ENCODE results near the gene DSCAM. TPM values are rescaled to one million over a fixed set of nuclear protein-coding genes. Genes with fewer than 3 reads are reported as not detected.
A peak's percentile ranks its signal among the peaks of the same experiment; 100 is the strongest.

Gene DSCAM
- total and polyA plus RNA-seq, 8 donors, result 0.37 TPM; not detected in 7

DNA sequence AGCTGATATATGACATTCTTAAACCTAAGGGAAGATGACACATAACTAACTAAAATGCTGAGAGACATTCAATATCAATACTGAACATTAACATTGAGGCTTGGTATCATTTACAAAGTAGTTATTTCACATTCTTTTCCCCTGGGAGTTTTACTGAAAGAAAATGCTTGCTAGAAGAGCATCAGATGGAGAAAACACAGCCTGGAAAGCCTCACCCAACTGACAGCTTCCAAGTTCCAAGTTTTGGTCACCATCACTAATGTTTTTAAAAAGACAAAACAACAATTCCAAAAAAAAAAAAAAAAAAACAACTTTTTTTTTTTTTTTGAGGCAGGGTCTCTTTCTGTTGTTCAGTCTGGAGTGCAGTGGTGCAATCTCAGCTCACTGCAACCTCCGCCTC lies 80.6 kb downstream of the DSCAM start:
- H3K36me3 ChIP-seq, result no peaks in the 10 kb centered on the region
- H3K27me3 ChIP-seq, result no peaks in the 10 kb centered on the region
- no peak for TF ChIP-seq POLR2AphosphoS5 (IDR thresholded peaks at IDR 0.05)
- TF ChIP-seq, protein P1, sequence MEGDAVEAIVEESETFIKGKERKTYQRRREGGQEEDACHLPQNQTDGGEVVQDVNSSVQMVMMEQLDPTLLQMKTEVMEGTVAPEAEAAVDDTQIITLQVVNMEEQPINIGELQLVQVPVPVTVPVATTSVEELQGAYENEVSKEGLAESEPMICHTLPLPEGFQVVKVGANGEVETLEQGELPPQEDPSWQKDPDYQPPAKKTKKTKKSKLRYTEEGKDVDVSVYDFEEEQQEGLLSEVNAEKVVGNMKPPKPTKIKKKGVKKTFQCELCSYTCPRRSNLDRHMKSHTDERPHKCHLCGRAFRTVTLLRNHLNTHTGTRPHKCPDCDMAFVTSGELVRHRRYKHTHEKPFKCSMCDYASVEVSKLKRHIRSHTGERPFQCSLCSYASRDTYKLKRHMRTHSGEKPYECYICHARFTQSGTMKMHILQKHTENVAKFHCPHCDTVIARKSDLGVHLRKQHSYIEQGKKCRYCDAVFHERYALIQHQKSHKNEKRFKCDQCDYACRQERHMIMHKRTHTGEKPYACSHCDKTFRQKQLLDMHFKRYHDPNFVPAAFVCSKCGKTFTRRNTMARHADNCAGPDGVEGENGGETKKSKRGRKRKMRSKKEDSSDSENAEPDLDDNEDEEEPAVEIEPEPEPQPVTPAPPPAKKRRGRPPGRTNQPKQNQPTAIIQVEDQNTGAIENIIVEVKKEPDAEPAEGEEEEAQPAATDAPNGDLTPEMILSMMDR (IDR thresholded peaks at IDR 0.05), result no peak
- TF ChIP-seq EP300 (IDR thresholded peaks at IDR 0.05), result no peak
- TF ChIP-seq POLR2A (IDR thresholded peaks at IDR 0.05), result no peak
- no peak overlapping the region for H3K27ac ChIP-seq
- WGBS, 5 donors, result 87 to 100% (median 91%) methylated on average over 1 of the region's 1 CpG
- H3K4me3 ChIP-seq, result no peak overlapping the region
- peak in 1 of 2 donors; percentile 30 for DNase-seq
- H3K9me3 ChIP-seq, result no peaks in the 10 kb centered on the region
- intact Hi-C loops (cut with DNase I; ENCODE audit: low total_unique reads), result no loop called here
- H3K4me1 ChIP-seq, result no peaks in the 10 kb centered on the region

DNA sequence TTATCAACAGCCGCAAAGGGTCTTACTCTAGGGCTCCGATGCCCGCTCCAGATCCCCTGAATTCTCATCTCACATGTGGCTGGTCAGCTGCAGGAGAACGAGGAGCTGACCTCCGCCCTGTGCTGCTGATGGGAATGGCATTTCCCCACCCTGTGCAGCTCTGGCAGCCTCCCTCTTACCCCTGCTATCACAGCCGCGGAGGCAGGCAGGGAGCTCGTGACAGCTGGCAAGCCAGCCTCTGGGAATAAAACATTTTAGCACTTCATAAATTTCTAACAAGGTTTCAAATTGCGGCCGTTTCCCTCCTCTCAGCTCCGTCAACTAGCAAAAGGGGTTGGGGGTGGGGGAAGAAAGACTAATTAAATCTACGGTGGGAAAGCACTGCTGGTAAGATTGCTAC lies 81.1 kb downstream of the DSCAM start:
- peak in 1 of 2 donors; percentile 16 for DNase-seq
- intact Hi-C loops (cut with DNase I; ENCODE audit: low total_unique reads), result no loop called here
- no peaks in the 10 kb centered on the region for H3K36me3 ChIP-seq
- WGBS, 5 donors, result 40 to 53% (median 47%) methylated on average over 12 of the region's 12 CpGs
- H3K27ac ChIP-seq, result no peak overlapping the region
- H3K9me3 ChIP-seq, result no peaks in the 10 kb centered on the region
- H3K4me3 ChIP-seq, result no peak overlapping the region
- no peaks in the 10 kb centered on the region for H3K27me3 ChIP-seq
- no peak for TF ChIP-seq POLR2A (IDR thresholded peaks at IDR 0.05)
- TF ChIP-seq, protein P1 (IDR thresholded peaks at IDR 0.05), result no peak
- TF ChIP-seq EP300 (IDR thresholded peaks at IDR 0.05), result no peak
- no peak for TF ChIP-seq POLR2AphosphoS5 (IDR thresholded peaks at IDR 0.05)
- no peaks in the 10 kb centered on the region for H3K4me1 ChIP-seq

DNA sequence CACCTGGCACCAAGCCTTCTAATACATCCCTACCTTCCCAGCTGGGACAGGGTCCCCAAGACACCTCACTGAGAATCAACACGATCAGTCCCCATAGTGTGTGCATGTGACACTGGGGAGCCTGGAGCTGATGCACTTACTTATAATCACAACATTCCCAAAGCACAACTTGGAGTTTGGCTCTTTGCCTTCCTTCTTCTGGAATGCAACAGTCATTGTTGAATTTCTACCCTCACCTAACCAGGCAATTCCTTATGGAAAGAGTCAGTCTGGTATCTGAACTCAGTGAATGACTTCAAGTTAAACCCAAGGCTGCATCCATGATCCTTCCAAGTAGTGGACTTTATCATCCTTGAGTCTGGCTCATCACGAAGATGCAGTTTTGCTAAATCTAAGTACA lies 86.1 kb downstream of the DSCAM start:
- Histone ChIP-seq H3K36me3 (no peaks in the 10 kb centered on the region), H3K27me3 (peaks cover 0 to 2% (median 0%) of the 10 kb centered on the region in 3 donors), H3K4me1 (no peaks in the 10 kb centered on the region), H3K27ac (no peak overlapping the region), H3K9me3 (no peaks in the 10 kb centered on the region), H3K4me3 (no peak overlapping the region)
- TF ChIP-seq POLR2A (IDR thresholded peaks at IDR 0.05) (no peak), POLR2AphosphoS5 (IDR thresholded peaks at IDR 0.05) (no peak), EP300 (IDR thresholded peaks at IDR 0.05) (no peak)
- TF ChIP-seq, protein P1 (IDR thresholded peaks at IDR 0.05), result no peak
- 19 to 78% (median 72%) methylated on average over 2 of the region's 2 CpGs for WGBS, 5 donors
- no peak for DNase-seq
- intact Hi-C loops (cut with DNase I; ENCODE audit: low total_unique reads), result no loop called here

DNA sequence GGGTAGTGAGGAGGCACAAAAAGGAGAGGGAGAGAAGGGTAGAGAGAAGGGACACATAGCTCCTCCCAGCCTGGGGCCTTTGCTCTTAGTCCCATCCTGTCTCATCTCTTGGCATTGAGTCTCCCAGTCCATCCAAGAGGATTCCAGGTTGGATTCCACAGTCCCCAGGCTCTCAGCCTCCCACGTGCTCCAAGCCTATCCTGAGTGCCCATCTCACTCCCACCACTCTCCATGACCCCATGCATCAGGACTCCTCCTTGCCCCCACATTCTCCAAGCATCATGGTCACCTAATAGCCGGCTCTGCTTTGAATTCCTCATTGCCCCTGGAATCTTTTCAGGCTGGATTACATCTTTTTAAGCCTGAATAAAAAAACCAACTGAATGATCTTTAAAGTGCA lies 87.9 kb downstream of the DSCAM start:
- no peaks in the 10 kb centered on the region for H3K9me3 ChIP-seq
- H3K4me3 ChIP-seq, result no peak overlapping the region
- no peaks in the 10 kb centered on the region for H3K36me3 ChIP-seq
- peaks cover 0 to 2% (median 0%) of the 10 kb centered on the region in 3 donors for H3K27me3 ChIP-seq
- no peak overlapping the region for H3K27ac ChIP-seq
- WGBS, 5 donors, result 70 to 81% (median 74%) methylated on average over 2 of the region's 2 CpGs
- TF ChIP-seq POLR2AphosphoS5 (IDR thresholded peaks at IDR 0.05), result no peak
- TF ChIP-seq EP300 (IDR thresholded peaks at IDR 0.05), result no peak
- TF ChIP-seq, protein P1 (IDR thresholded peaks at IDR 0.05), result no peak
- TF ChIP-seq POLR2A (IDR thresholded peaks at IDR 0.05), result no peak
- no peak for DNase-seq
- intact Hi-C loops (cut with DNase I; ENCODE audit: low total_unique reads), result no loop called here
- no peaks in the 10 kb centered on the region for H3K4me1 ChIP-seq
